Keratinocyte (primary cell): ENCODE data around the gene SPTAN1. TPM values are rescaled to one million over a fixed set of nuclear protein-coding genes. Genes with fewer than 3 reads are reported as not detected.

ENCODE experiments used
- DNase-seq: peaks from one replicate; pipeline ENCODE4 v3.0.0-alpha.2; 2011; ENCODE audit warnings: low read depth, missing footprints, low spot score
- FAIRE-seq: peaks from 2 replicates; lab custom pipeline; 2011; peaks lifted over from hg19 to GRCh38; lab: Jason Lieb, UNC
- H2AFZ ChIP-seq: 2 replicates; pipeline ENCODE4 v1.6.0; 2012; ENCODE audit warnings: low read length, control low read depth, inconsistent platforms; ENCODE audit not compliant: control insufficient read depth
- H3K27ac ChIP-seq: 2 replicates; pipeline ENCODE4 v1.5.1; 2011; ENCODE audit warnings: low read length; ENCODE audit not compliant: control insufficient read depth, insufficient read depth
- H3K27me3 ChIP-seq: 3 replicates; pipeline ENCODE4 v1.6.0; 2011; ENCODE audit warnings: low read length; ENCODE audit not compliant: control insufficient read depth, insufficient read depth; ENCODE audit errors: extremely low read depth
- H3K36me3 ChIP-seq, 2 experiments: 2 replicates in 1 of 2; 3 replicates in 1 of 2; pipeline ENCODE4 v1.5.1; 2011; ENCODE audit warnings: low read length in 2 of 2, mild to moderate bottlenecking in 1 of 2; ENCODE audit not compliant: control insufficient read depth in 2 of 2, insufficient read depth in 2 of 2; ENCODE audit errors: extremely low read depth in 1 of 2
- H3K4me1 ChIP-seq: 3 replicates; pipeline ENCODE4 v1.5.1; 2011; ENCODE audit warnings: low read length; ENCODE audit not compliant: control insufficient read depth, insufficient read depth; ENCODE audit errors: extremely low read depth
- H3K4me2 ChIP-seq: 3 replicates; pipeline ENCODE4 v1.6.0; 2011; ENCODE audit warnings: low read depth, low read length; ENCODE audit not compliant: control insufficient read depth, insufficient read depth; ENCODE audit errors: extremely low read depth
- H3K4me3 ChIP-seq, 3 experiments: fragments of 200-600 bp in 1 of 3; sonication (generic) in 1 of 3; 2 replicates in 2 of 3; 3 replicates in 1 of 3; pipeline ENCODE4 v1.5.1; 2011 to 2016; ENCODE audit warnings: low read length in 3 of 3, mild to moderate bottlenecking in 3 of 3, control low read depth in 2 of 3, inconsistent platforms in 1 of 3, low read depth in 1 of 3, mixed read lengths in 1 of 3, mixed run types in 1 of 3, moderate library complexity in 1 of 3; ENCODE audit not compliant: control insufficient read depth in 2 of 3, insufficient read depth in 2 of 3; ENCODE audit errors: extremely low read depth in 1 of 3
- H3K79me2 ChIP-seq: 2 replicates; pipeline ENCODE4 v1.6.0; 2012; ENCODE audit warnings: low read length; ENCODE audit not compliant: control insufficient read depth, insufficient read depth
- H3K9ac ChIP-seq: 3 replicates; pipeline ENCODE4 v1.6.0; 2011; ENCODE audit warnings: low read length; ENCODE audit not compliant: control insufficient read depth, insufficient read depth; ENCODE audit errors: extremely low read depth
- H3K9me1 ChIP-seq: 3 replicates; pipeline ENCODE4 v1.6.0; 2011; ENCODE audit warnings: low read length; ENCODE audit not compliant: control insufficient read depth, insufficient read depth; ENCODE audit errors: extremely low read depth
- H3K9me3 ChIP-seq: 2 replicates; pipeline ENCODE4 v1.5.1; 2012; ENCODE audit warnings: low read depth, low read length; ENCODE audit not compliant: control insufficient read depth
- H4K20me1 ChIP-seq: 3 replicates; pipeline ENCODE4 v1.6.0; 2011; ENCODE audit warnings: low read length; ENCODE audit not compliant: control insufficient read depth, insufficient read depth; ENCODE audit errors: extremely low read depth
- EZH2 ChIP-seq: IDR thresholded peaks from one replicate; pipeline ENCODE4 v1.6.1; 2012; ENCODE audit warnings: inconsistent platforms, mild to moderate bottlenecking, low read length, moderate library complexity
- dilution Hi-C: fragments of 300-500 bp; cut with MboI; formaldehyde crosslinking; loops from one replicate; pipeline ENCODE4 v1.7.0; 2020; ENCODE audit warnings: low sequenced_read_pairs; ENCODE audit not compliant: extremely low pct_ligation_motif_present
- polyA plus RNA-seq, 5 experiments: library from polyadenylated mRNA; depleted of rRNA in 3 of 5; stranded (reverse) in 3 of 5; stranded (forward) in 1 of 5; unstranded in 1 of 5; fragments of >200 nt; gene quantifications; 1 replicate in 1 of 5; 2 replicates in 3 of 5; 3 replicates in 1 of 5; pipeline versions ENCODE4 v1.2.1 to v1.2.3, GENCODE V29; 2011 to 2012; ENCODE audit warnings: missing spikeins in 2 of 5, low read depth in 1 of 5, low replicate concordance in 1 of 5
- small RNA-seq, 3 experiments: library from RNA; depleted of rRNA; stranded (forward); fragments of <200 nt; gene quantifications; one replicate each; pipeline ENCODE3, GENCODE V24; 2012; ENCODE audit warnings: low read depth in 3 of 3, low replicate concordance in 1 of 3; ENCODE audit not compliant: insufficient read length in 3 of 3
- TF ChIP-seq, protein P1 (sequence below), 3 experiments: IDR thresholded peaks in 1 of 3; conservative IDR thresholded peaks in 1 of 3; optimal IDR thresholded peaks in 1 of 3; 2 replicates in 2 of 3; 3 replicates in 1 of 3; pipeline versions ENCODE3 to v1.5.1; 2011; ENCODE audit warnings: low read length in 3 of 3, mild to moderate bottlenecking in 3 of 3, moderate library complexity in 2 of 3, control low read depth in 1 of 3, inconsistent platforms in 1 of 3; ENCODE audit not compliant: insufficient read depth in 2 of 3; ENCODE audit errors: extremely low read depth in 1 of 3

SPTAN1 gene
- polyA plus RNA-seq, 1 donor (not counting 4 experiments of a cell fraction or from before 2014, with no cell fraction given) = 98.7 TPM

DNA sequence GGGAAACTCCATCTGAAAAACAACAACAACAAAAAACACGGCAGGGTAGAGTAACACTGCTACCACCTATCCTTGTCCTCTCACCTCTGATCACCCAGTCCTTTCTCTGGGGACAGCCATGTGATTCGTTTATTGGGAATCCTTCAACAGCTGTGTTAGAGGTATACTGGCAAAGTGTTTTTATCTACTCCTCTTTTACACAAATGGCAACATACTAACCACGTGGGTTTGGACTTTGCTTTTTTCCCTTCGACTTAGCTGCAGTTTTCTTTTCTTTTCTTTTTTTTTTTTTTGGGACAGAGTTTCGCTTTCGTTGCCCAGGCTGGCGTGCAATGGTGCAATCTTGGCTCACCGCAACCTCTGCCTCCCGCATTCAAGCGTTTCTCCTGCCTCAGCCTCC is 125.4 kb downstream of the SPTAN1 start:
- H3K79me2 ChIP-seq = peaks cover 7% of the 10 kb centered on the region
- no peak overlapping the region for H3K4me2 ChIP-seq
- H3K4me1 ChIP-seq = peaks cover under 1% of the 10 kb centered on the region
- H3K27ac ChIP-seq = no peak overlapping the region
- no peak overlapping the region for H3K9ac ChIP-seq
- no peaks in the 10 kb centered on the region for H3K27me3 ChIP-seq
- H3K36me3 ChIP-seq = peaks cover 5 to 6% of the 10 kb centered on the region in 2 experiments
- DNase-seq (no peak), FAIRE-seq (no peak)
- H2AFZ ChIP-seq = no peak overlapping the region
- H3K9me1 ChIP-seq = no peaks in the 10 kb centered on the region
- dilution Hi-C loops = no loop called here
- H4K20me1 ChIP-seq = peaks cover 3% of the 10 kb centered on the region
- H3K4me3 ChIP-seq = no peak overlapping the region
- TF ChIP-seq, protein P1, sequence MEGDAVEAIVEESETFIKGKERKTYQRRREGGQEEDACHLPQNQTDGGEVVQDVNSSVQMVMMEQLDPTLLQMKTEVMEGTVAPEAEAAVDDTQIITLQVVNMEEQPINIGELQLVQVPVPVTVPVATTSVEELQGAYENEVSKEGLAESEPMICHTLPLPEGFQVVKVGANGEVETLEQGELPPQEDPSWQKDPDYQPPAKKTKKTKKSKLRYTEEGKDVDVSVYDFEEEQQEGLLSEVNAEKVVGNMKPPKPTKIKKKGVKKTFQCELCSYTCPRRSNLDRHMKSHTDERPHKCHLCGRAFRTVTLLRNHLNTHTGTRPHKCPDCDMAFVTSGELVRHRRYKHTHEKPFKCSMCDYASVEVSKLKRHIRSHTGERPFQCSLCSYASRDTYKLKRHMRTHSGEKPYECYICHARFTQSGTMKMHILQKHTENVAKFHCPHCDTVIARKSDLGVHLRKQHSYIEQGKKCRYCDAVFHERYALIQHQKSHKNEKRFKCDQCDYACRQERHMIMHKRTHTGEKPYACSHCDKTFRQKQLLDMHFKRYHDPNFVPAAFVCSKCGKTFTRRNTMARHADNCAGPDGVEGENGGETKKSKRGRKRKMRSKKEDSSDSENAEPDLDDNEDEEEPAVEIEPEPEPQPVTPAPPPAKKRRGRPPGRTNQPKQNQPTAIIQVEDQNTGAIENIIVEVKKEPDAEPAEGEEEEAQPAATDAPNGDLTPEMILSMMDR (optimal IDR thresholded peaks at IDR 0.05 in 1 of 3, IDR thresholded peaks at IDR 0.05 in 1 of 3, conservative IDR thresholded peaks at IDR 0.05 in 1 of 3; ENCODE audit: extremely low read depth in 1 of 3, insufficient read depth in 2 of 3, low read length in 3 of 3) = no peak
- TF ChIP-seq EZH2 = no peak
- H3K9me3 ChIP-seq = no peaks in the 10 kb centered on the region

Small RNA genes within 50 kb of the gene (small RNA-seq; reads per million reads assigned to genes)
- 0 reads per million in 3 experiments for gene RNU7-171P

Other genes with a start within 250 kb of the SPTAN1 start
- 15.5 to 25.8 TPM (median 17.2 TPM) in 3 replicates for gene TRUB2, start 230.1 kb upstream of the SPTAN1 start, polyA plus RNA-seq
- gene COQ4, start 229.7 kb upstream of the SPTAN1 start, polyA plus RNA-seq = 32.6 to 39.8 TPM (median 33.4 TPM) in 3 replicates
- gene SLC27A4, start 212.1 kb upstream of the SPTAN1 start, polyA plus RNA-seq = 17.3 to 30.2 TPM (median 21.4 TPM) in 3 replicates
- gene URM1, start 181.2 kb upstream of the SPTAN1 start, polyA plus RNA-seq = 29.1 to 32.4 TPM (median 31.1 TPM) in 3 replicates
- 15.9 to 39.7 TPM (median 25.9 TPM) in 3 replicates for gene CERCAM, start 131.7 kb upstream of the SPTAN1 start, polyA plus RNA-seq
- 6.6 to 16.3 TPM (median 14.0 TPM) in 3 replicates for gene ODF2, start 96.6 kb upstream of the SPTAN1 start, polyA plus RNA-seq
- gene GLE1, start 47.9 kb upstream of the SPTAN1 start, polyA plus RNA-seq = 22.2 to 28.3 TPM (median 24.4 TPM) in 3 replicates
- 11.5 to 19.3 TPM (median 14.0 TPM) in 3 replicates for gene DYNC2I2, start 104.3 kb downstream of the SPTAN1 start, polyA plus RNA-seq
- gene SET, start 136.6 kb downstream of the SPTAN1 start, polyA plus RNA-seq = 126 to 267 TPM (median 198 TPM) in 3 replicates
- 1.2 to 3.0 TPM (median 1.3 TPM) in 3 replicates for gene PKN3, start 149.9 kb downstream of the SPTAN1 start, polyA plus RNA-seq
- 24.1 to 46.3 TPM (median 36.3 TPM) in 3 replicates for gene ZDHHC12, start 171.5 kb downstream of the SPTAN1 start, polyA plus RNA-seq
- gene ZER1, start 219.3 kb downstream of the SPTAN1 start, polyA plus RNA-seq = 14.9 to 25.4 TPM (median 19.6 TPM) in 3 replicates
- 12.8 to 25.1 TPM (median 14.1 TPM) in 3 replicates for gene TBC1D13, start 234.7 kb downstream of the SPTAN1 start, polyA plus RNA-seq